AG09319 (cell line): ENCODE results near the gene NPSR1.

ENCODE experiments used
- DNase-seq: peaks from one replicate; pipeline ENCODE4 v3.0.0-alpha.2; 2010; ENCODE audit warnings: low read depth; ENCODE audit errors: extremely low read depth
- CTCF ChIP-seq: IDR thresholded peaks from 2 replicates; pipeline ENCODE4 v1.5.1; 2011; ENCODE audit warnings: low read depth, mild to moderate bottlenecking, inconsistent platforms, low read length, moderate library complexity

Gene NPSR1

GRCh38 chr7:34749446-34749845 is 91.4 kb downstream of the NPSR1 start:
- no peak for TF ChIP-seq CTCF

GRCh38 chr7:34750209-34750608 is 92.2 kb downstream of the NPSR1 start:
- TF ChIP-seq CTCF = no peak
- no peak for DNase-seq

More at GRCh38 chr7:34749446-34749845, 91.4 kb downstream of the NPSR1 start:
- DNase-seq = no peak

- TF ChIP-seq CTCF = no peak
- DNase-seq = no peak
Observed at GRCh38 chr7:34750636-34751035, 92.6 kb downstream of the NPSR1 start.

- DNase-seq = no peak
Observed at GRCh38 chr7:34751725-34752643, 94.0 kb downstream of the NPSR1 start.

GRCh38 chr7:34752929-34753328 is 94.9 kb downstream of the NPSR1 start:
- DNase-seq = no peak
- no peak for TF ChIP-seq CTCF

More at GRCh38 chr7:34751725-34752643, 94.0 kb downstream of the NPSR1 start:
- TF ChIP-seq CTCF = no peak

- DNase-seq = no peak
- TF ChIP-seq CTCF = no peak
Observed at GRCh38 chr7:34755008-34755407, 97.0 kb downstream of the NPSR1 start.

- no peak for DNase-seq
- no peak for TF ChIP-seq CTCF
Observed at GRCh38 chr7:34756025-34756437, 98.0 kb downstream of the NPSR1 start.
